CD4-positive, alpha-beta T cell (primary cell): ENCODE results near the gene STN1. TPM values are rescaled to one million over a fixed set of nuclear protein-coding genes. Genes with fewer than 3 reads are reported as not detected.
A peak's percentile ranks its signal among the peaks of the same experiment; 100 is the strongest.

ENCODE experiments used
- ATAC-seq: fragments of 200-7000 bp; cut with Tn5 transposase; one replicate; pipeline ENCODE4 v1.10.0; 2022; ENCODE audit warnings: mild to moderate bottlenecking; ENCODE audit not compliant: poor library complexity
- CTCF ChIA-PET: fragments of 350-600 bp; sonication (Branson Sonifier 250); formaldehyde crosslinking; loops from one replicate; lab custom pipeline; 2021; ENCODE audit warnings: antibody characterized with exemption, inconsistent platforms; lab: Charles Lee
- POLR2A ChIA-PET: fragments of 350-600 bp; sonication (Branson Sonifier 250); formaldehyde crosslinking; loops from one replicate; lab custom pipeline; 2021; ENCODE audit warnings: antibody characterized with exemption, inconsistent platforms; lab: Charles Lee
- DNase-seq, 14 experiments: peaks; one replicate each; pipeline ENCODE4 v3.0.0-alpha.2; 2013 to 2020; ENCODE audit warnings: mixed read lengths in 2 of 14
- H3K27ac ChIP-seq, 2 donors: one replicate each; pipeline versions ENCODE4 v1.5.1 to v1.7.0; 2013; ENCODE audit warnings: low read length in 2 of 2, low read depth in 1 of 2, mild to moderate bottlenecking in 1 of 2
- H3K27me3 ChIP-seq, 2 experiments: 1 replicate in 1 of 2; 2 replicates in 1 of 2; pipeline versions ENCODE4 v1.6.1 to v1.7.0; 2013; ENCODE audit warnings: low read length in 2 of 2, control low read depth in 1 of 2, mild to moderate bottlenecking in 1 of 2, moderate library complexity in 1 of 2; ENCODE audit not compliant: insufficient read depth in 2 of 2, control insufficient read depth in 1 of 2
- H3K36me3 ChIP-seq: one replicate; pipeline ENCODE4 v1.6.1; 2013; ENCODE audit warnings: low read length, control low read depth; ENCODE audit not compliant: insufficient read depth
- H3K4me1 ChIP-seq: one replicate; pipeline ENCODE4 v1.6.1; 2013; ENCODE audit warnings: low read length, control low read depth; ENCODE audit not compliant: insufficient read depth
- H3K4me3 ChIP-seq: one replicate; pipeline ENCODE4 v1.5.1; 2013; ENCODE audit warnings: mild to moderate bottlenecking, low read length, moderate library complexity
- H3K9me3 ChIP-seq, 2 experiments: 1 replicate in 1 of 2; 2 replicates in 1 of 2; pipeline versions ENCODE4 v1.6.1 to v1.7.0; 2013; ENCODE audit warnings: low read length in 2 of 2, mild to moderate bottlenecking in 2 of 2, control low read depth in 1 of 2, moderate library complexity in 1 of 2; ENCODE audit not compliant: control insufficient read depth in 1 of 2, insufficient read depth in 1 of 2
- H3K27ac Mint-ChIP-seq: one replicate; pipeline ENCODE4 v1.8.0; 2020; ENCODE audit warnings: mixed read lengths
- H3K27me3 Mint-ChIP-seq: one replicate; pipeline ENCODE4 v1.8.0; 2021; ENCODE audit warnings: mixed read lengths
- H3K36me3 Mint-ChIP-seq: one replicate; pipeline ENCODE4 v1.8.0; 2021; ENCODE audit warnings: low read depth, mixed read lengths
- H3K4me1 Mint-ChIP-seq: one replicate; pipeline ENCODE4 v1.8.0; 2021; ENCODE audit warnings: low read depth, mixed read lengths
- H3K4me3 Mint-ChIP-seq: one replicate; pipeline ENCODE4 v1.8.0; 2020; ENCODE audit warnings: mild to moderate bottlenecking, mixed read lengths
- H3K9me3 Mint-ChIP-seq: one replicate; pipeline ENCODE4 v1.8.0; 2020; ENCODE audit warnings: mixed read lengths
- intact Hi-C, 2 experiments: fragments of 100-400 bp; cut with DNase I in 1 of 2; cut with micrococcal nuclease in 1 of 2; formaldehyde crosslinking; loops; one replicate each; pipeline versions ENCODE4 v1.15.1 to v1.9.0; 2023 to 2025; cut with DNase I, micrococcal nuclease
- total RNA-seq, 174 experiments: library from RNA in 2 of 174; stranded (reverse) in 2 of 174; gene quantifications; one replicate each; pipeline ENCODE4 v1.2.3 and lab custom pipeline; 2021 to 2026
- TF ChIP-seq, protein P1 (sequence below): fragments of 200-600 bp; IDR thresholded peaks from one replicate; pipeline ENCODE4 v1.8.0; 2022; ENCODE audit warnings: antibody characterized with exemption, mild to moderate bottlenecking

The STN1 gene
- total RNA-seq, 2 experiments from 2014 or later: 13.0 to 13.4 TPM

DNA sequence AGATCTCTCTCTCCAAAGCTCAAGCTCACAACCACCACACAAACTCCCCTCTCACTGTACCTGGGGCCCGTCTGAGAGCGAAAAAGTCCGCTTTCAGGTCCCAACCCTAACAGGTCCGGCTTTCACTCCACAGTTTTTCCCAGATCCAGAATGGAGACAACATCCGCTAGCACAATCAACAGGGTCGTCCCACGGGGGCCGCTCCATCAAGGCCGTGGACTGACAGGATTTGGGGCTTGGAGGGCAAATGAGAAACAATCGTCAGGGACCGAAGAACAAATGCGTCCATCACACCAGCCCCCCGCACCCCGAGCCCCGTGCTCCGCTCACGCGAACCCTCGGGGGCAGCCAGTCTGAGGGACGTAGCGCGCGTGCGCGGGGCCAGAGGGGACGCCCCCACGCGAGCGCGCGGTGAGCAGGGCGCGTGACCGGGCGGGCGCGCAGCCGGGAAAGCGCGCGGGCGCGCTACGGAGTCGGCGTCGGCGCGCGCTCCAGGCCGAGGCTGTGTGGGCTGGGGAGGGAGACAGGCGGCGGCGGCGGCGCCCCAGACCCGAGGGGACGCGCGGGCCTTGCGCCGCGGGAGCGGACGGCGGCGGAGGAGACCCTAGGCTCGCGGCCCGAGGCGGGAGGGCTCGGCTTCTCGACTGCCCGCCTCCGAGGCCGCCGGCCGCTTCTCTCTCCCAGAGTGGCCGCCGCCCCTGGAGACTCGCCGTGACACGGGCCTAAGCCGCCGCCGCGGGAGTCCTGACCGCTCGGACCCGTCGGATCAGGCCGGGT, 48.9 kb upstream of the STN1 start, which contains the start of gene SLK:
Gene SLK, plus strand, starts transcription at position 470 of the 777 bp plus-strand sequence. CDS start 606 bp downstream, outside the sequence.
- intact Hi-C loops: loop anchor here (1.0 to 10.0 kb wide), 6 partner anchors 48 to 382 kb away; partner anchors contain the start of gene STN1 (in 2 of the 2)
- Histone ChIP-seq H3K36me3 (no peaks in the 10 kb centered on the region), H3K4me3 (peak within 1 kb of the TSS; percentile 94), H3K9me3 (no peaks in the 10 kb centered on the region), H3K27ac (peak within 1 kb of the TSS; percentile 76 to 83), H3K4me1 (peaks cover 13% of the 10 kb centered on the region), H3K27me3 (no peaks in the 10 kb centered on the region)
- H3K4me1 Mint-ChIP-seq: peaks cover 43% of the 10 kb centered on the region
- peaks cover 7% of the 10 kb centered on the region for H3K36me3 Mint-ChIP-seq
- H3K9me3 Mint-ChIP-seq: no peaks in the 10 kb centered on the region
- peak; percentile 82 for ATAC-seq
- DNase-seq: peak; percentile 59 to 96 (median 81)
- peak within 1 kb of the TSS; percentile 95 for H3K4me3 Mint-ChIP-seq
- TF ChIP-seq, protein P1, sequence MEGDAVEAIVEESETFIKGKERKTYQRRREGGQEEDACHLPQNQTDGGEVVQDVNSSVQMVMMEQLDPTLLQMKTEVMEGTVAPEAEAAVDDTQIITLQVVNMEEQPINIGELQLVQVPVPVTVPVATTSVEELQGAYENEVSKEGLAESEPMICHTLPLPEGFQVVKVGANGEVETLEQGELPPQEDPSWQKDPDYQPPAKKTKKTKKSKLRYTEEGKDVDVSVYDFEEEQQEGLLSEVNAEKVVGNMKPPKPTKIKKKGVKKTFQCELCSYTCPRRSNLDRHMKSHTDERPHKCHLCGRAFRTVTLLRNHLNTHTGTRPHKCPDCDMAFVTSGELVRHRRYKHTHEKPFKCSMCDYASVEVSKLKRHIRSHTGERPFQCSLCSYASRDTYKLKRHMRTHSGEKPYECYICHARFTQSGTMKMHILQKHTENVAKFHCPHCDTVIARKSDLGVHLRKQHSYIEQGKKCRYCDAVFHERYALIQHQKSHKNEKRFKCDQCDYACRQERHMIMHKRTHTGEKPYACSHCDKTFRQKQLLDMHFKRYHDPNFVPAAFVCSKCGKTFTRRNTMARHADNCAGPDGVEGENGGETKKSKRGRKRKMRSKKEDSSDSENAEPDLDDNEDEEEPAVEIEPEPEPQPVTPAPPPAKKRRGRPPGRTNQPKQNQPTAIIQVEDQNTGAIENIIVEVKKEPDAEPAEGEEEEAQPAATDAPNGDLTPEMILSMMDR: no peak
- peak within 1 kb of the TSS; percentile 91 for H3K27ac Mint-ChIP-seq
- H3K27me3 Mint-ChIP-seq: no peaks in the 10 kb centered on the region
- POLR2A ChIA-PET: interaction anchor here (0.7 to 3.4 kb wide), 8 partner anchors 17 to 382 kb away, joined by 3 to 45 read pairs (median 7); partner anchors contain the start of gene SFR1
- CTCF ChIA-PET: no interaction called here

GRCh38 chr10:103960103-103960502, 42.1 kb upstream of the STN1 start:
- ChIA-PET CTCF (interaction anchor here (1.2 kb wide), 1 partner anchor 39 kb away, joined by 3 read pairs; no protein-coding TSS in a partner anchor), POLR2A (no interaction called here)
- Mint-ChIP-seq H3K36me3 (no peaks in the 10 kb centered on the region), H3K9me3 (no peaks in the 10 kb centered on the region), H3K4me3 (no peak overlapping the region), H3K27me3 (no peaks in the 10 kb centered on the region), H3K27ac (no peak overlapping the region), H3K4me1 (no peaks in the 10 kb centered on the region)
- no peak for DNase-seq
- intact Hi-C loops: loop anchor here in 1 of 2 experiments (10.0 kb wide), 1 partner anchor 375 kb away; no protein-coding TSS in a partner anchor
- no peaks in the 10 kb centered on the region for H3K36me3 ChIP-seq
- H3K27me3 ChIP-seq: no peaks in the 10 kb centered on the region
- TF ChIP-seq, protein P1: no peak
- H3K4me3 ChIP-seq: no peak overlapping the region
- H3K4me1 ChIP-seq: no peaks in the 10 kb centered on the region
- H3K9me3 ChIP-seq: no peaks in the 10 kb centered on the region
- no peak for ATAC-seq
- H3K27ac ChIP-seq: no peak overlapping the region

GRCh38 chr10:103958996-103959395, 41.0 kb upstream of the STN1 start:
- Mint-ChIP-seq H3K4me3 (no peak overlapping the region), H3K9me3 (no peaks in the 10 kb centered on the region), H3K36me3 (no peaks in the 10 kb centered on the region), H3K27me3 (no peaks in the 10 kb centered on the region), H3K27ac (no peak overlapping the region), H3K4me1 (no peaks in the 10 kb centered on the region)
- H3K4me3 ChIP-seq: no peak overlapping the region
- no peaks in the 10 kb centered on the region for H3K9me3 ChIP-seq
- TF ChIP-seq, protein P1: no peak
- no peak for ATAC-seq
- H3K4me1 ChIP-seq: no peaks in the 10 kb centered on the region
- no peaks in the 10 kb centered on the region for H3K36me3 ChIP-seq
- no peak overlapping the region for H3K27ac ChIP-seq
- CTCF ChIA-PET: no interaction called here
- no peaks in the 10 kb centered on the region for H3K27me3 ChIP-seq
- POLR2A ChIA-PET: no interaction called here
- intact Hi-C loops: no loop called here
- DNase-seq: no peak
